NCI-H510A (cell line): ENCODE data around the gene TULP1.
"Not testable (repeated sequence)": the region's sequence is repeated elsewhere in the genome, so short reads cannot be mapped to it uniquely, and the experiment has no call there.

Experiments used
- DNase-seq: peaks from one replicate; lab custom pipeline; 2025; lab: John Stamatoyannopoulos, UW

TULP1 gene

GRCh38 chr6:35512740-35513139 lies at the start of gene TULP1:
Gene TULP1 (minus strand): TSS chr6:35512896. CDS start chr6:35512858, 38 bp downstream.
- no peak for DNase-seq

- peak; percentile 91 for DNase-seq
These were observed 49.4 kb upstream of the TULP1 start for GRCh38 chr6:35562060-35562459.

- no peak for DNase-seq
These were observed 48.4 kb upstream of the TULP1 start for GRCh38 chr6:35561113-35561512.

- no peak for DNase-seq
These were observed 45.9 kb upstream of the TULP1 start for GRCh38 chr6:35558571-35558970.

- no peak for DNase-seq
These were observed 44.5 kb upstream of the TULP1 start for GRCh38 chr6:35557239-35557638.

GRCh38 chr6:35554811-35555210 lies 42.1 kb upstream of the TULP1 start:
- DNase-seq = no peak

- no peak for DNase-seq
These were observed 40.6 kb upstream of the TULP1 start for GRCh38 chr6:35553315-35553714.

- no peak for DNase-seq
These were observed 39.7 kb upstream of the TULP1 start for GRCh38 chr6:35552285-35552917.

GRCh38 chr6:35550437-35550836 lies 37.7 kb upstream of the TULP1 start:
- no peak for DNase-seq

- no peak for DNase-seq
These were observed 35.0 kb upstream of the TULP1 start for GRCh38 chr6:35547676-35548075.

- no peak for DNase-seq
These were observed 32.2 kb upstream of the TULP1 start for GRCh38 chr6:35544769-35545361.

- peak; percentile 57 for DNase-seq
These were observed 30.9 kb upstream of the TULP1 start for GRCh38 chr6:35543459-35544193.

- no peak for DNase-seq
These were observed 29.1 kb upstream of the TULP1 start for GRCh38 chr6:35541836-35542235.

GRCh38 chr6:35539223-35539622 lies 26.5 kb upstream of the TULP1 start:
- no peak for DNase-seq

- not testable (repeated sequence) for DNase-seq
These were observed 23.2 kb upstream of the TULP1 start for GRCh38 chr6:35535847-35536246.

- no peak for DNase-seq
These were observed 21.9 kb upstream of the TULP1 start for GRCh38 chr6:35534407-35535170.

- no peak for DNase-seq
These were observed 21.3 kb upstream of the TULP1 start for GRCh38 chr6:35533981-35534380.

- DNase-seq = no peak
These were observed 19.4 kb upstream of the TULP1 start for GRCh38 chr6:35532126-35532525.

GRCh38 chr6:35524380-35525020 lies 11.8 kb upstream of the TULP1 start:
- DNase-seq = no peak

- DNase-seq = peak; percentile 52
These were observed 10.3 kb upstream of the TULP1 start for GRCh38 chr6:35522660-35523658.

- no peak for DNase-seq
These were observed 9.5 kb upstream of the TULP1 start for GRCh38 chr6:35522151-35522550.
